Endodermal cell (in vitro differentiated cells): ENCODE results near the gene TRAPPC3. TPM values are rescaled to one million over a fixed set of nuclear protein-coding genes. Genes with fewer than 3 reads are reported as not detected.

ENCODE experiments used
- DNase-seq: peaks from one replicate; pipeline ENCODE4 v3.0.0-alpha.2; 2017
- H3K27ac ChIP-seq: 2 replicates; pipeline ENCODE4 v1.5.1; 2013; ENCODE audit warnings: mild to moderate bottlenecking, low read depth, low read length, moderate library complexity
- H3K27me3 ChIP-seq: 2 replicates; pipeline ENCODE4 v1.6.1; 2013; ENCODE audit warnings: mild to moderate bottlenecking, low read length, moderate library complexity; ENCODE audit not compliant: insufficient read depth, control insufficient read depth, poor library complexity, severe bottlenecking
- H3K36me3 ChIP-seq: 2 replicates; pipeline ENCODE4 v1.7.0; 2013; ENCODE audit warnings: mild to moderate bottlenecking, low read length, moderate library complexity; ENCODE audit not compliant: control insufficient read depth, insufficient read depth
- H3K4me1 ChIP-seq: one replicate; pipeline ENCODE4 v1.7.0; 2013; ENCODE audit warnings: low read length; ENCODE audit not compliant: control insufficient read depth, insufficient read depth
- H3K4me3 ChIP-seq: 2 replicates; pipeline ENCODE4 v1.5.1; 2013; ENCODE audit warnings: mild to moderate bottlenecking, low read length, moderate library complexity
- H3K9ac ChIP-seq: 2 replicates; pipeline ENCODE4 v1.6.1; 2013; ENCODE audit warnings: mild to moderate bottlenecking, low read length, moderate library complexity; ENCODE audit not compliant: poor library complexity, severe bottlenecking; ENCODE audit errors: extremely low read depth
- H3K9me3 ChIP-seq: 2 replicates; pipeline ENCODE4 v1.6.1; 2013; ENCODE audit warnings: mild to moderate bottlenecking, low read length, moderate library complexity; ENCODE audit not compliant: control insufficient read depth
- H3K27ac Mint-ChIP-seq: 2 replicates; pipeline ENCODE4 v1.8.0; 2020; ENCODE audit warnings: mixed read lengths
- H3K27me3 Mint-ChIP-seq: 2 replicates; pipeline ENCODE4 v1.8.0; 2021; ENCODE audit warnings: mild to moderate bottlenecking, mixed read lengths; ENCODE audit not compliant: insufficient read depth
- H3K36me3 Mint-ChIP-seq: 2 replicates; pipeline ENCODE4 v1.8.0; 2020; ENCODE audit warnings: low read depth, mixed read lengths
- H3K4me1 Mint-ChIP-seq: 2 replicates; pipeline ENCODE4 v1.8.0; 2020; ENCODE audit warnings: mixed read lengths
- H3K4me3 Mint-ChIP-seq: 2 replicates; pipeline ENCODE4 v1.8.0; 2020; ENCODE audit warnings: mild to moderate bottlenecking, moderate library complexity, mixed read lengths
- H3K9me3 Mint-ChIP-seq: 2 replicates; pipeline ENCODE4 v1.8.0; 2020; ENCODE audit warnings: mild to moderate bottlenecking, mixed read lengths
- CTCF ChIP-seq: fragments of 200-600 bp; sonication (generic); conservative IDR thresholded peaks from 2 replicates; pipeline ENCODE4 v1.5.0; 2021; ENCODE audit warnings: antibody characterized with exemption, mild to moderate bottlenecking
- WGBS, 2 experiments: methylation state at CpG; one replicate each; pipeline versions ENCODE4 v1.1.5 to v1.1.7; 2013; ENCODE audit warnings: missing lambda C conversion rate in 2 of 2, mixed read lengths in 1 of 2; ENCODE audit not compliant: insufficient coverage in 1 of 2, insufficient read length in 1 of 2; 5-methylcytosine and 5-hydroxymethylcytosine counted together
- total RNA-seq, 2 donors: library from RNA; stranded (reverse); fragmentation: NEBNext Ultra II Directional in 1 of 2; extraction: Animal tissue kit (Norgen Biotek cat#: 25700) in 1 of 2; gene quantifications; 2 replicates in 1 of 2; 3 replicates in 1 of 2; pipeline ENCODE4 v1.2.1, GENCODE V29; 2021

TRAPPC3 gene
- total RNA-seq, 2 donors from 2014 or later = 61.5 to 79.9 TPM

- Mint-ChIP-seq H3K9me3 (no peaks in the 10 kb centered on the region), H3K27me3 (no peaks in the 10 kb centered on the region), H3K4me1 (peaks cover 15% of the 10 kb centered on the region), H3K27ac (peak overlapping the region; percentile 48), H3K36me3 (peaks cover 71% of the 10 kb centered on the region), H3K4me3 (no peak overlapping the region)
- Histone ChIP-seq H3K36me3 (peaks cover 85% of the 10 kb centered on the region), H3K27ac (no peak overlapping the region), H3K9ac (no peak overlapping the region), H3K4me3 (no peak overlapping the region), H3K27me3 (no peaks in the 10 kb centered on the region), H3K9me3 (no peaks in the 10 kb centered on the region), H3K4me1 (peaks cover 6% of the 10 kb centered on the region)
- 92 to 96% methylated on average over 54 to 76 of the region's 76 CpGs for WGBS, 2 experiments
- TF ChIP-seq CTCF = peak; percentile 75
- peak; percentile 90 for DNase-seq
These were observed 27.0 kb upstream of the TRAPPC3 start for GRCh38 chr1:36176106-36176949.

- Histone ChIP-seq H3K27ac (no peak overlapping the region), H3K4me3 (no peak overlapping the region), H3K4me1 (peaks cover 6% of the 10 kb centered on the region), H3K9ac (no peak overlapping the region), H3K36me3 (peaks cover 85% of the 10 kb centered on the region), H3K27me3 (no peaks in the 10 kb centered on the region), H3K9me3 (no peaks in the 10 kb centered on the region)
- Mint-ChIP-seq H3K36me3 (peaks cover 71% of the 10 kb centered on the region), H3K4me1 (peaks cover 15% of the 10 kb centered on the region), H3K27ac (peak overlapping the region; percentile 48), H3K9me3 (no peaks in the 10 kb centered on the region), H3K27me3 (no peaks in the 10 kb centered on the region), H3K4me3 (no peak overlapping the region)
- 92 to 96% methylated on average over 5 to 11 of the region's 11 CpGs for WGBS, 2 experiments
- no peak for TF ChIP-seq CTCF
- peak; percentile 72 for DNase-seq
These were observed 26.1 kb upstream of the TRAPPC3 start for GRCh38 chr1:36175137-36176095.

GRCh38 chr1:36174713-36175112 is 25.4 kb upstream of the TRAPPC3 start:
- WGBS, 2 experiments = 91 to 95% methylated on average over 10 to 11 of the region's 11 CpGs
- Mint-ChIP-seq H3K27me3 (no peaks in the 10 kb centered on the region), H3K27ac (no peak overlapping the region), H3K36me3 (peaks cover 69% of the 10 kb centered on the region), H3K4me1 (peaks cover 15% of the 10 kb centered on the region), H3K9me3 (no peaks in the 10 kb centered on the region), H3K4me3 (no peak overlapping the region)
- Histone ChIP-seq H3K9ac (no peak overlapping the region), H3K27ac (no peak overlapping the region), H3K27me3 (no peaks in the 10 kb centered on the region), H3K36me3 (peaks cover 85% of the 10 kb centered on the region), H3K4me3 (no peak overlapping the region), H3K4me1 (peaks cover 6% of the 10 kb centered on the region), H3K9me3 (no peaks in the 10 kb centered on the region)
- DNase-seq = no peak
- no peak for TF ChIP-seq CTCF
